ENCODE results near the gene RASGRP3.

Gene RASGRP3

DNA sequence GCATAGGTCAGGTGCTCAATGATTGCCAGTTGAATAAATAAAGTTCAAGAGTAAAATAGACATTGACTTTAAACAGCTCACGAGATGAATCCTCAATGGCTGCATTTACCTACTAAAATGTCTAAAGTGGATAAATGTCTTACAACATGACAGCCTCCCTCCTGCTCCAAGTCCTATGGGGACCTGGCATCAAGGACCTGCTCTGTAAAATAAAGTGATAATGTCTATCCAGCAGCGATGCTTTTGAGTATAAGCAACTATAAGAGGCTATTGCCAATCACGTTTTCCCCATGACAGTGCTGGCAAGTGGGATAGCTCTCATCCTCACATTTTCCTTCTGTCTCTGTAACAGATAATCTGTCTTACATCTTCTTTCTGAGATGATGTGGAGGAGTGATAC, 37.0 kb downstream of the RASGRP3 start:
- H3K4me3 ChIP-seq (ENCODE audit: insufficient read length, low read depth), result no peak overlapping the region
- no peaks in the 10 kb centered on the region for H3K27me3 ChIP-seq (ENCODE audit: insufficient read depth, insufficient read length)
- no peaks in the 10 kb centered on the region for H3K4me1 ChIP-seq (ENCODE audit: insufficient read depth, insufficient read length)
- no peak for DNase-seq (ENCODE audit: low read depth, low spot score)
- H3K9me3 ChIP-seq (ENCODE audit: insufficient read depth, low read length), result no peaks in the 10 kb centered on the region
- no peaks in the 10 kb centered on the region for H3K36me3 ChIP-seq (ENCODE audit: insufficient read depth, insufficient read length, low read length)
- no peak overlapping the region for H3K9ac ChIP-seq (ENCODE audit: insufficient read length, low read depth)
- TF ChIP-seq YY1 (IDR thresholded peaks at IDR 0.05; ENCODE audit: insufficient read depth, insufficient read length), result no peak
- TF ChIP-seq ZNF274 (IDR thresholded peaks at IDR 0.05; ENCODE audit: low read depth, low read length), result no peak
- no peak for TF ChIP-seq SUZ12 (IDR thresholded peaks at IDR 0.05; ENCODE audit: extremely low read depth, insufficient read depth, insufficient read length)

DNA sequence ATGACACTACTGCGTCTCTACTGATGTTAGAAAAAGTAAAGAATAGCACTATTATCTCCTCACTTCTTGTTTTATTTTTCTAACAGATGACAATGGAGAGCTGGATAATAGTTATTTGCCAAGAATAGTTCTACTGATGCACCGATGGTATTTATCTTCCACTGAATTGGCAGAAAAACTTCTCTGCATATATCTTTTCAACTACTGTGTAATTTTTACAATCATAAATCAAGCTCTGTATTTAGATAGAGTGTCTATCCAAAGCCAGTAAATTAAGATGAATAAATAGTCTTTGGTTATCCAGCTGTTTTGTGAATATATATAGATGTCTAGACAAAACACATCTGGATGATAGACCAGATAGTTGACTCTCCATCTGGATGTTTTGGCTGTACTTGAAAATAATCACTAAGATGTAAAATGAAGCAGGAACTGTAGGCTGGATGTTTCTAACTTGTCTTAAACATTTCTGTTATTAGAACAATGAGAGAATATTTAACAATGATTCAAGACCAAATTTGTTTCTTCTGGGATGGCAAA, 40.1 kb downstream of the RASGRP3 start:
- H3K4me1 ChIP-seq (ENCODE audit: insufficient read depth, insufficient read length), result no peaks in the 10 kb centered on the region
- TF ChIP-seq YY1 (IDR thresholded peaks at IDR 0.05; ENCODE audit: insufficient read depth, insufficient read length), result no peak
- no peak for TF ChIP-seq SUZ12 (IDR thresholded peaks at IDR 0.05; ENCODE audit: extremely low read depth, insufficient read depth, insufficient read length)
- no peak for TF ChIP-seq ZNF274 (IDR thresholded peaks at IDR 0.05; ENCODE audit: low read depth, low read length)
- no peaks in the 10 kb centered on the region for H3K36me3 ChIP-seq (ENCODE audit: insufficient read depth, insufficient read length, low read length)

GRCh38 chr2:33518200-33518599, 41.8 kb downstream of the RASGRP3 start:
- TF ChIP-seq YY1 (IDR thresholded peaks at IDR 0.05; ENCODE audit: insufficient read depth, insufficient read length) (no peak), SUZ12 (IDR thresholded peaks at IDR 0.05; ENCODE audit: extremely low read depth, insufficient read depth, insufficient read length) (no peak), ZNF274 (IDR thresholded peaks at IDR 0.05; ENCODE audit: low read depth, low read length) (no peak)
- Histone ChIP-seq H3K4me1 (ENCODE audit: insufficient read depth, insufficient read length) (no peaks in the 10 kb centered on the region), H3K9ac (ENCODE audit: insufficient read length, low read depth) (no peak overlapping the region), H3K9me3 (ENCODE audit: insufficient read depth, low read length) (no peaks in the 10 kb centered on the region), H3K27me3 (ENCODE audit: insufficient read depth, insufficient read length) (no peaks in the 10 kb centered on the region), H3K4me3 (ENCODE audit: insufficient read length, low read depth) (no peak overlapping the region), H3K36me3 (ENCODE audit: insufficient read depth, insufficient read length, low read length) (no peaks in the 10 kb centered on the region)
- no peak for DNase-seq (ENCODE audit: low read depth, low spot score)

More for the DNA sequence above, 40.1 kb downstream of the RASGRP3 start:
- no peak overlapping the region for H3K4me3 ChIP-seq (ENCODE audit: insufficient read length, low read depth)
- no peaks in the 10 kb centered on the region for H3K9me3 ChIP-seq (ENCODE audit: insufficient read depth, low read length)
- H3K9ac ChIP-seq (ENCODE audit: insufficient read length, low read depth), result no peak overlapping the region
- no peak for DNase-seq (ENCODE audit: low read depth, low spot score)
- no peaks in the 10 kb centered on the region for H3K27me3 ChIP-seq (ENCODE audit: insufficient read depth, insufficient read length)

- DNase-seq (ENCODE audit: low read depth, low spot score), result no peak
- TF ChIP-seq YY1 (IDR thresholded peaks at IDR 0.05; ENCODE audit: insufficient read depth, insufficient read length), result no peak
- TF ChIP-seq SUZ12 (IDR thresholded peaks at IDR 0.05; ENCODE audit: extremely low read depth, insufficient read depth, insufficient read length), result no peak
- no peak for TF ChIP-seq ZNF274 (IDR thresholded peaks at IDR 0.05; ENCODE audit: low read depth, low read length)
- H3K4me1 ChIP-seq (ENCODE audit: insufficient read depth, insufficient read length), result no peaks in the 10 kb centered on the region
- no peak overlapping the region for H3K9ac ChIP-seq (ENCODE audit: insufficient read length, low read depth)
- no peaks in the 10 kb centered on the region for H3K27me3 ChIP-seq (ENCODE audit: insufficient read depth, insufficient read length)
- H3K9me3 ChIP-seq (ENCODE audit: insufficient read depth, low read length), result no peaks in the 10 kb centered on the region
- no peaks in the 10 kb centered on the region for H3K36me3 ChIP-seq (ENCODE audit: insufficient read depth, insufficient read length, low read length)
- H3K4me3 ChIP-seq (ENCODE audit: insufficient read length, low read depth), result no peak overlapping the region
These were observed 42.5 kb downstream of the RASGRP3 start for GRCh38 chr2:33518929-33519328.

DNA sequence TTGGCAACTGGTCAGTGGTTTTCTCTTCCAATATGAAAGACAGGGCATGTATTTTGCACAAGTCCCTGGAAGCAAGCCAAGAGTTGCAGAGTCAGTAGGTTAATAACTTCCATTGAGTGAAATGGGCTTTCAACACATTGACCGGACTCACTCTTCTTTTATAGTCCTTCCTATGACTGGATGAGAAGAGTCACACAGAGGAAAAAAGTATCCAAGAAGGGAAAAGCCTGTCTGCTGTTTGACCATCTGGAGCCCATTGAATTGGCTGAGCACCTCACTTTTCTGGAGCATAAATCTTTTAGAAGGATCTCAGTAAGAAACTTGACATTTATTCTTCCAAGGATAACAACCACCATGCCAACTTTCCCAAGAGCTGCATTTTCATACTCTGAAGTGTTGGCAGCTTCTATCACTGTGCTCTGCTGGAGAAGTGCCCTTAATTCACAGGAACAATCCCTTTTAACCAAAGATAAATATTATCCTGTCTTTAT, 45.4 kb downstream of the RASGRP3 start:
- H3K9me3 ChIP-seq (ENCODE audit: insufficient read depth, low read length), result no peaks in the 10 kb centered on the region
- no peaks in the 10 kb centered on the region for H3K36me3 ChIP-seq (ENCODE audit: insufficient read depth, insufficient read length, low read length)
- no peak overlapping the region for H3K9ac ChIP-seq (ENCODE audit: insufficient read length, low read depth)
- no peak overlapping the region for H3K4me3 ChIP-seq (ENCODE audit: insufficient read length, low read depth)
- no peaks in the 10 kb centered on the region for H3K4me1 ChIP-seq (ENCODE audit: insufficient read depth, insufficient read length)
- no peak for TF ChIP-seq SUZ12 (IDR thresholded peaks at IDR 0.05; ENCODE audit: extremely low read depth, insufficient read depth, insufficient read length)
- no peak for TF ChIP-seq YY1 (IDR thresholded peaks at IDR 0.05; ENCODE audit: insufficient read depth, insufficient read length)
- no peak for TF ChIP-seq ZNF274 (IDR thresholded peaks at IDR 0.05; ENCODE audit: low read depth, low read length)
- no peaks in the 10 kb centered on the region for H3K27me3 ChIP-seq (ENCODE audit: insufficient read depth, insufficient read length)
- no peak for DNase-seq (ENCODE audit: low read depth, low spot score)

GRCh38 chr2:33522576-33522975, 46.1 kb downstream of the RASGRP3 start:
- Histone ChIP-seq H3K4me1 (ENCODE audit: insufficient read depth, insufficient read length) (no peaks in the 10 kb centered on the region), H3K9ac (ENCODE audit: insufficient read length, low read depth) (no peak overlapping the region), H3K9me3 (ENCODE audit: insufficient read depth, low read length) (no peaks in the 10 kb centered on the region), H3K27me3 (ENCODE audit: insufficient read depth, insufficient read length) (no peaks in the 10 kb centered on the region), H3K4me3 (ENCODE audit: insufficient read length, low read depth) (no peak overlapping the region), H3K36me3 (ENCODE audit: insufficient read depth, insufficient read length, low read length) (no peaks in the 10 kb centered on the region)
- no peak for DNase-seq (ENCODE audit: low read depth, low spot score)
- no peak for TF ChIP-seq YY1 (IDR thresholded peaks at IDR 0.05; ENCODE audit: insufficient read depth, insufficient read length)

- TF ChIP-seq YY1 (IDR thresholded peaks at IDR 0.05; ENCODE audit: insufficient read depth, insufficient read length) (no peak), SUZ12 (IDR thresholded peaks at IDR 0.05; ENCODE audit: extremely low read depth, insufficient read depth, insufficient read length) (no peak), ZNF274 (IDR thresholded peaks at IDR 0.05; ENCODE audit: low read depth, low read length) (no peak)
These were observed 49.2 kb downstream of the RASGRP3 start for GRCh38 chr2:33525666-33526065.

More at GRCh38 chr2:33525666-33526065, 49.2 kb downstream of the RASGRP3 start:
- Histone ChIP-seq H3K9ac (ENCODE audit: insufficient read length, low read depth) (no peak overlapping the region), H3K4me1 (ENCODE audit: insufficient read depth, insufficient read length) (no peaks in the 10 kb centered on the region), H3K9me3 (ENCODE audit: insufficient read depth, low read length) (no peaks in the 10 kb centered on the region), H3K27me3 (ENCODE audit: insufficient read depth, insufficient read length) (no peaks in the 10 kb centered on the region), H3K4me3 (ENCODE audit: insufficient read length, low read depth) (no peak overlapping the region), H3K36me3 (ENCODE audit: insufficient read depth, insufficient read length, low read length) (no peaks in the 10 kb centered on the region)
- DNase-seq (ENCODE audit: low read depth, low spot score), result no peak

Data from NT2/D1 (cell line).